Liver (tissue), 9 donors: ENCODE results near the gene ADARB1. TPM values are rescaled to one million over a fixed set of nuclear protein-coding genes. Genes with fewer than 3 reads are reported as not detected.

ENCODE experiments used
- DNase-seq: peaks from one replicate; pipeline ENCODE4 v3.0.0-alpha.2; 2017; ENCODE audit warnings: low spot score
- H3K27ac ChIP-seq, 2 donors: one replicate each; pipeline ENCODE4 v1.7.0; 2013; ENCODE audit warnings: inconsistent platforms in 2 of 2, low read length in 2 of 2, control low read depth in 1 of 2, low read depth in 1 of 2, mild to moderate bottlenecking in 1 of 2
- H3K27me3 ChIP-seq, 4 donors: one replicate each; pipeline versions ENCODE4 v1.6.1 to v1.7.0; 2013; ENCODE audit warnings: low read length in 3 of 4, inconsistent platforms in 1 of 4, mild to moderate bottlenecking in 1 of 4, moderate library complexity in 1 of 4; ENCODE audit not compliant: control insufficient read depth in 4 of 4, insufficient read depth in 4 of 4
- H3K36me3 ChIP-seq, 4 donors: one replicate each; pipeline versions ENCODE4 v1.6.1 to v1.7.0; 2013; ENCODE audit warnings: low read length in 3 of 4, mild to moderate bottlenecking in 3 of 4, low read depth in 1 of 4, moderate library complexity in 1 of 4; ENCODE audit not compliant: control insufficient read depth in 4 of 4, insufficient read depth in 3 of 4
- H3K4me1 ChIP-seq, 4 donors: one replicate each; pipeline versions ENCODE4 v1.6.1 to v1.7.0; 2013; ENCODE audit warnings: low read length in 3 of 4, mild to moderate bottlenecking in 3 of 4, moderate library complexity in 1 of 4; ENCODE audit not compliant: control insufficient read depth in 4 of 4, insufficient read depth in 4 of 4
- H3K4me3 ChIP-seq, 3 donors: one replicate each; pipeline versions ENCODE4 v1.6.1 to v1.7.0; 2013; ENCODE audit warnings: low read length in 3 of 3, control low read depth in 1 of 3, low read depth in 1 of 3, mild to moderate bottlenecking in 1 of 3
- H3K9ac ChIP-seq, 2 donors: one replicate each; pipeline ENCODE4 v1.7.0; 2013; ENCODE audit warnings: low read length in 2 of 2, mild to moderate bottlenecking in 2 of 2, moderate library complexity in 2 of 2, control low read depth in 1 of 2, low read depth in 1 of 2
- H3K9me3 ChIP-seq, 4 donors: one replicate each; pipeline versions ENCODE4 v1.6.1 to v1.7.0; 2013; ENCODE audit warnings: low read length in 3 of 4; ENCODE audit not compliant: control insufficient read depth in 4 of 4
- JUND ChIP-seq, 2 donors: IDR thresholded peaks; 2 replicates each; pipeline ENCODE4 v1.6.1; 2016; ENCODE audit warnings: antibody characterized with exemption in 2 of 2
- NR2F2 ChIP-seq: IDR thresholded peaks from 2 replicates; pipeline ENCODE4 v1.6.1; 2016; ENCODE audit warnings: antibody characterized with exemption
- RAD21 ChIP-seq, 2 donors: IDR thresholded peaks; 2 replicates each; pipeline ENCODE4 v1.6.1; 2016; ENCODE audit warnings: antibody characterized with exemption in 2 of 2, mild to moderate bottlenecking in 2 of 2
- RXRA ChIP-seq, 2 donors: IDR thresholded peaks; 2 replicates each; pipeline ENCODE4 v1.6.1; 2017 to 2018; ENCODE audit warnings: antibody characterized with exemption in 2 of 2, mild to moderate bottlenecking in 1 of 2
- WGBS: extraction: QIAGEN DNeasy Blood & Tissue Kit; methylation state at CpG from one replicate; pipeline ENCODE4 v1.1.7; 2013; 5-methylcytosine and 5-hydroxymethylcytosine counted together
- polyA plus RNA-seq, 2 donors: library from polyadenylated mRNA; stranded (reverse) in 1 of 2; unstranded in 1 of 2; fragments of 200-250 nt in 1 of 2; fragments of >200 nt in 1 of 2; fragmentation: Nextera tagmentation in 1 of 2; extraction: Ambion mirVana in 1 of 2; gene quantifications; one replicate each; pipeline versions ENCODE4 v1.2.1 to v1.2.3, GENCODE V29; 2013 to 2015
- total RNA-seq, 2 donors: library from RNA; depleted of rRNA; stranded (reverse); fragments of >200 nt; gene quantifications; one replicate each; pipeline ENCODE4 v1.2.3, GENCODE V29; 2014
- TF ChIP-seq, protein P1 (sequence below): IDR thresholded peaks from 2 replicates; pipeline ENCODE4 v1.6.1; 2016; ENCODE audit warnings: antibody characterized with exemption, mild to moderate bottlenecking
- TF ChIP-seq, protein P2 (sequence below): fragments of 150-350 bp; IDR thresholded peaks from 2 replicates; pipeline ENCODE4 v1.5.1; 2017; ENCODE audit warnings: improper control_type of control experiment, low read depth, low read length; ENCODE audit not compliant: missing input control
- TF ChIP-seq, protein P3 (sequence below): IDR thresholded peaks from 2 replicates; pipeline ENCODE4 v1.6.1; 2016; ENCODE audit warnings: antibody characterized with exemption
- TF ChIP-seq, protein P4 (sequence below): IDR thresholded peaks from 2 replicates; pipeline ENCODE4 v1.6.1; 2016; ENCODE audit warnings: antibody characterized with exemption
- TF ChIP-seq, protein P5 (sequence below): IDR thresholded peaks from 2 replicates; pipeline ENCODE4 v1.6.1; 2016; ENCODE audit warnings: antibody characterized with exemption
- donor health status: healthy.
- donor health status: healthy.
- donor health status: healthy.
- donor health status: healthy.
- donor health status: healthy.

Gene ADARB1
- total and polyA plus RNA-seq, 4 donors: 1.6 to 7.8 (median 2.9) TPM

DNA sequence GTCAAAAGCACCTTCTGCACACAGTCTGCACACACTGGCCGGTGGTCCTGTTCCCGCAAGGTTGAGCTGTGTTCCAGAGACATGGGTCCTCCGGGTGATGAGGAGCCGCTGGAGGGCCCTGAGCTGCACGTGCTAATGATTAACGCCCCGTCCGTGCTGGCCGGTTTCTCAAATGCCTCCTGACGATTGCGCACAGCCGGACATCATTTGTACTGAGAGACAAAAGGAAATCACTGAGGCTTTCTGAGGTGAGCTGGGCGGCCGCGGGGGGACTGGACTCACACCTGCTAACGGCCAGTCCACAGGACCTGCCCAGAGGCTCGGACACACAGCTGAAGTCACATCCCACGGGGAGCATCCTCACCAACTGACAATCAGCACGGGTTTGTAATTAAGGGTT is 184.1 kb downstream of the ADARB1 start:
- H3K27ac ChIP-seq: no peak overlapping the region
- H3K36me3 ChIP-seq: no peaks in the 10 kb centered on the region
- 39% methylated on average over 19 of the region's 19 CpGs for WGBS
- peaks cover 2 to 15% (median 10%) of the 10 kb centered on the region in 4 donors for H3K4me1 ChIP-seq
- no peaks in the 10 kb centered on the region for H3K9me3 ChIP-seq
- DNase-seq: no peak
- H3K4me3 ChIP-seq: no peak overlapping the region
- TF ChIP-seq, protein P1, sequence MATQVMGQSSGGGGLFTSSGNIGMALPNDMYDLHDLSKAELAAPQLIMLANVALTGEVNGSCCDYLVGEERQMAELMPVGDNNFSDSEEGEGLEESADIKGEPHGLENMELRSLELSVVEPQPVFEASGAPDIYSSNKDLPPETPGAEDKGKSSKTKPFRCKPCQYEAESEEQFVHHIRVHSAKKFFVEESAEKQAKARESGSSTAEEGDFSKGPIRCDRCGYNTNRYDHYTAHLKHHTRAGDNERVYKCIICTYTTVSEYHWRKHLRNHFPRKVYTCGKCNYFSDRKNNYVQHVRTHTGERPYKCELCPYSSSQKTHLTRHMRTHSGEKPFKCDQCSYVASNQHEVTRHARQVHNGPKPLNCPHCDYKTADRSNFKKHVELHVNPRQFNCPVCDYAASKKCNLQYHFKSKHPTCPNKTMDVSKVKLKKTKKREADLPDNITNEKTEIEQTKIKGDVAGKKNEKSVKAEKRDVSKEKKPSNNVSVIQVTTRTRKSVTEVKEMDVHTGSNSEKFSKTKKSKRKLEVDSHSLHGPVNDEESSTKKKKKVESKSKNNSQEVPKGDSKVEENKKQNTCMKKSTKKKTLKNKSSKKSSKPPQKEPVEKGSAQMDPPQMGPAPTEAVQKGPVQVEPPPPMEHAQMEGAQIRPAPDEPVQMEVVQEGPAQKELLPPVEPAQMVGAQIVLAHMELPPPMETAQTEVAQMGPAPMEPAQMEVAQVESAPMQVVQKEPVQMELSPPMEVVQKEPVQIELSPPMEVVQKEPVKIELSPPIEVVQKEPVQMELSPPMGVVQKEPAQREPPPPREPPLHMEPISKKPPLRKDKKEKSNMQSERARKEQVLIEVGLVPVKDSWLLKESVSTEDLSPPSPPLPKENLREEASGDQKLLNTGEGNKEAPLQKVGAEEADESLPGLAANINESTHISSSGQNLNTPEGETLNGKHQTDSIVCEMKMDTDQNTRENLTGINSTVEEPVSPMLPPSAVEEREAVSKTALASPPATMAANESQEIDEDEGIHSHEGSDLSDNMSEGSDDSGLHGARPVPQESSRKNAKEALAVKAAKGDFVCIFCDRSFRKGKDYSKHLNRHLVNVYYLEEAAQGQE: no peak
- TF ChIP-seq RXRA (IDR thresholded peaks at IDR 0.05): no peak
- TF ChIP-seq, protein P2, sequence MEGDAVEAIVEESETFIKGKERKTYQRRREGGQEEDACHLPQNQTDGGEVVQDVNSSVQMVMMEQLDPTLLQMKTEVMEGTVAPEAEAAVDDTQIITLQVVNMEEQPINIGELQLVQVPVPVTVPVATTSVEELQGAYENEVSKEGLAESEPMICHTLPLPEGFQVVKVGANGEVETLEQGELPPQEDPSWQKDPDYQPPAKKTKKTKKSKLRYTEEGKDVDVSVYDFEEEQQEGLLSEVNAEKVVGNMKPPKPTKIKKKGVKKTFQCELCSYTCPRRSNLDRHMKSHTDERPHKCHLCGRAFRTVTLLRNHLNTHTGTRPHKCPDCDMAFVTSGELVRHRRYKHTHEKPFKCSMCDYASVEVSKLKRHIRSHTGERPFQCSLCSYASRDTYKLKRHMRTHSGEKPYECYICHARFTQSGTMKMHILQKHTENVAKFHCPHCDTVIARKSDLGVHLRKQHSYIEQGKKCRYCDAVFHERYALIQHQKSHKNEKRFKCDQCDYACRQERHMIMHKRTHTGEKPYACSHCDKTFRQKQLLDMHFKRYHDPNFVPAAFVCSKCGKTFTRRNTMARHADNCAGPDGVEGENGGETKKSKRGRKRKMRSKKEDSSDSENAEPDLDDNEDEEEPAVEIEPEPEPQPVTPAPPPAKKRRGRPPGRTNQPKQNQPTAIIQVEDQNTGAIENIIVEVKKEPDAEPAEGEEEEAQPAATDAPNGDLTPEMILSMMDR: no peak
- no peak for TF ChIP-seq NR2F2
- TF ChIP-seq, protein P3, sequence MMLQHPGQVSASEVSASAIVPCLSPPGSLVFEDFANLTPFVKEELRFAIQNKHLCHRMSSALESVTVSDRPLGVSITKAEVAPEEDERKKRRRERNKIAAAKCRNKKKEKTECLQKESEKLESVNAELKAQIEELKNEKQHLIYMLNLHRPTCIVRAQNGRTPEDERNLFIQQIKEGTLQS: no peak
- TF ChIP-seq, protein P4, sequence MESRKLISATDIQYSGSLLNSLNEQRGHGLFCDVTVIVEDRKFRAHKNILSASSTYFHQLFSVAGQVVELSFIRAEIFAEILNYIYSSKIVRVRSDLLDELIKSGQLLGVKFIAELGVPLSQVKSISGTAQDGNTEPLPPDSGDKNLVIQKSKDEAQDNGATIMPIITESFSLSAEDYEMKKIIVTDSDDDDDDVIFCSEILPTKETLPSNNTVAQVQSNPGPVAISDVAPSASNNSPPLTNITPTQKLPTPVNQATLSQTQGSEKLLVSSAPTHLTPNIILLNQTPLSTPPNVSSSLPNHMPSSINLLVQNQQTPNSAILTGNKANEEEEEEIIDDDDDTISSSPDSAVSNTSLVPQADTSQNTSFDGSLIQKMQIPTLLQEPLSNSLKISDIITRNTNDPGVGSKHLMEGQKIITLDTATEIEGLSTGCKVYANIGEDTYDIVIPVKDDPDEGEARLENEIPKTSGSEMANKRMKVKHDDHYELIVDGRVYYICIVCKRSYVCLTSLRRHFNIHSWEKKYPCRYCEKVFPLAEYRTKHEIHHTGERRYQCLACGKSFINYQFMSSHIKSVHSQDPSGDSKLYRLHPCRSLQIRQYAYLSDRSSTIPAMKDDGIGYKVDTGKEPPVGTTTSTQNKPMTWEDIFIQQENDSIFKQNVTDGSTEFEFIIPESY: no peak
- TF ChIP-seq JUND (IDR thresholded peaks at IDR 0.05): no peak
- TF ChIP-seq, protein P5, sequence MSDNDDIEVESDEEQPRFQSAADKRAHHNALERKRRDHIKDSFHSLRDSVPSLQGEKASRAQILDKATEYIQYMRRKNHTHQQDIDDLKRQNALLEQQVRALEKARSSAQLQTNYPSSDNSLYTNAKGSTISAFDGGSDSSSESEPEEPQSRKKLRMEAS: no peak
- H3K9ac ChIP-seq: no peak overlapping the region
- H3K27me3 ChIP-seq: no peaks in the 10 kb centered on the region

DNA sequence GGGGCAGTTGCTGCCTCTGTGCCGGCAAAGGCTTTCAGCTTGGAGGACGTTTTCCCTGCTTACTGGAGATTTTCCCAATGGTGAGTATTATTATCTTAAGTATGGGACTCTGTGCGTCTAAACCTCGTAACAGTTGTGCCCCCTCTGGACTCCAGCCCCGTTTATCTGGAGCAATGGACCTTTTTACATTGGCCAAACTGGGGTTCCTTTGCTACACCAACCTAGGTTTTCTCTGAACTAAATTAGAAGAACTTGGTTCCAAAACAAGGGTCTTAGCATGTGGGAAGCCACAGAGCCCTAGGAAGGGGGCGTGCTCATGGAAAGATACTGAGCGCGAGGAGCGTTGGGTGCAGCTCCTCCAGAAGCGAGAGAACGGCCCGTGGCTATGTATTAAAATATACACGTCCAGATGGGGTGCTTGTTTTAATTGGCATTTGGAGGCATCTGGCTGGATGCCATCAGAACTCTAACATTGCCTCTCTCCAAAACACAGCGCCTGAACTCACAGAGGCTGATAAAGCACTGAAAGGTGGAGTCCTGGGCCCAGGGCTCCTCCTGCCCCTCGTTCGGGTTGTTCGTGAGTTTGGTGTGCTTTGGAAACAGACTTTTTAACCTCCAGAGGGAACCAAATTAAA is 184.9 kb downstream of the ADARB1 start:
- Histone ChIP-seq H3K4me1 (peaks cover 2 to 15% (median 10%) of the 10 kb centered on the region in 4 donors), H3K36me3 (peaks cover 0 to 4% (median 2%) of the 10 kb centered on the region in 4 donors), H3K27me3 (no peaks in the 10 kb centered on the region), H3K27ac (no peak overlapping the region), H3K9me3 (no peaks in the 10 kb centered on the region), H3K4me3 (no peak overlapping the region), H3K9ac (no peak overlapping the region)
- TF ChIP-seq RAD21 (IDR thresholded peaks at IDR 0.05) (no peak), RXRA (IDR thresholded peaks at IDR 0.05) (no peak)
- DNase-seq: no peak
- WGBS: 83% methylated on average over 17 of the region's 17 CpGs
